ENCODE measurements around the gene METRNL.

DNA sequence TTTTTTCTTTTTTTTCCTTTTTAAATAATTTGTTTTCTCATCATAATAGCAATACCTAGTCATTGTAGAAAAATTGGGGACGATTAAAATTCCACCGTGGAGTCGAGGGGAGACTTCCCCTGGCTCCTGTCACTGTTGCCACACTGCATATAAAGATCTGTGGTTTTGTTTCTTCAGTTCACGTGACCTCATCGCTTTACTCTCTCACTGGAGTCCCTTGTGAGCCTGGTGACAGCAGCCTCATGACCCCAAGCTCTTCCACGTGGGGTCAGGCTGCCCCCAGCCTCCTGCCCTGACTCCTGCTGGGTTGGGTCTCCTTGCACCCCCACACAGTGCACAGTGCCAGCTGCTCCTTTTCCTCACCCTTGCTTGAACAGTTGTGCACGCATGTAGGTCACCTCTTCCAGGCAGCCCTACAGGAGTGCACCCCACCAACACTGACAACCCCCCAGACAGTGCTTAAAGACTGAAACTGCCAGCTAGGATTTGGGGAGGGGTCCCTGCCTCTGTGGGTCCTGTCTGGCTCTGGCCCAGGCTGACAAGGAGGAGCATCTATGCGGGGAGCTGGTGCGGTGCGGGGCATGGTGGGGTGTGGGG is 7.3 kb upstream of the METRNL start:
- TF ChIP-seq, protein P1, sequence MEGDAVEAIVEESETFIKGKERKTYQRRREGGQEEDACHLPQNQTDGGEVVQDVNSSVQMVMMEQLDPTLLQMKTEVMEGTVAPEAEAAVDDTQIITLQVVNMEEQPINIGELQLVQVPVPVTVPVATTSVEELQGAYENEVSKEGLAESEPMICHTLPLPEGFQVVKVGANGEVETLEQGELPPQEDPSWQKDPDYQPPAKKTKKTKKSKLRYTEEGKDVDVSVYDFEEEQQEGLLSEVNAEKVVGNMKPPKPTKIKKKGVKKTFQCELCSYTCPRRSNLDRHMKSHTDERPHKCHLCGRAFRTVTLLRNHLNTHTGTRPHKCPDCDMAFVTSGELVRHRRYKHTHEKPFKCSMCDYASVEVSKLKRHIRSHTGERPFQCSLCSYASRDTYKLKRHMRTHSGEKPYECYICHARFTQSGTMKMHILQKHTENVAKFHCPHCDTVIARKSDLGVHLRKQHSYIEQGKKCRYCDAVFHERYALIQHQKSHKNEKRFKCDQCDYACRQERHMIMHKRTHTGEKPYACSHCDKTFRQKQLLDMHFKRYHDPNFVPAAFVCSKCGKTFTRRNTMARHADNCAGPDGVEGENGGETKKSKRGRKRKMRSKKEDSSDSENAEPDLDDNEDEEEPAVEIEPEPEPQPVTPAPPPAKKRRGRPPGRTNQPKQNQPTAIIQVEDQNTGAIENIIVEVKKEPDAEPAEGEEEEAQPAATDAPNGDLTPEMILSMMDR (IDR thresholded peaks at IDR 0.05) = no peak
- no peak for TF ChIP-seq POLR2AphosphoS5 (IDR thresholded peaks at IDR 0.05; ENCODE audit: insufficient read depth in 1 of 2, low read depth in 1 of 2)
